Measurements from ENCODE around the gene HTR5A.

Gene HTR5A

GRCh38 chr7:155090684-155091083 is 20.6 kb downstream of the HTR5A start:
- no peak for DNase-seq (ENCODE audit: low spot score)

GRCh38 chr7:155093596-155093995 is 23.5 kb downstream of the HTR5A start:
- DNase-seq (ENCODE audit: low spot score), result no peak

- no peak for DNase-seq (ENCODE audit: low spot score)
Observed at GRCh38 chr7:155094636-155095135, 24.6 kb downstream of the HTR5A start.

- no peak for DNase-seq (ENCODE audit: low spot score)
Observed at GRCh38 chr7:155097338-155097737, 27.2 kb downstream of the HTR5A start.

- no peak for DNase-seq (ENCODE audit: low spot score)
Observed at GRCh38 chr7:155103839-155104238, 33.7 kb downstream of the HTR5A start.

GRCh38 chr7:155104913-155105312 is 34.8 kb downstream of the HTR5A start:
- DNase-seq (ENCODE audit: low spot score), result no peak

- DNase-seq (ENCODE audit: low spot score), result no peak
Observed at GRCh38 chr7:155106356-155106755, 36.2 kb downstream of the HTR5A start.

GRCh38 chr7:155107126-155107525 is 37.0 kb downstream of the HTR5A start:
- DNase-seq (ENCODE audit: low spot score), result no peak

GRCh38 chr7:155108144-155108901 is 38.2 kb downstream of the HTR5A start:
- no peak for DNase-seq (ENCODE audit: low spot score)

GRCh38 chr7:155109121-155109520 is 39.0 kb downstream of the HTR5A start:
- no peak for DNase-seq (ENCODE audit: low spot score)

- DNase-seq (ENCODE audit: low spot score), result no peak
Observed at GRCh38 chr7:155115288-155115687, 45.2 kb downstream of the HTR5A start.

- DNase-seq (ENCODE audit: low spot score), result no peak
Observed at GRCh38 chr7:155119801-155120382, 49.8 kb downstream of the HTR5A start.

GRCh38 chr7:155120460-155120859 is 50.3 kb downstream of the HTR5A start:
- DNase-seq (ENCODE audit: low spot score), result no peak

- no peak for DNase-seq (ENCODE audit: low spot score)
Observed at GRCh38 chr7:155122831-155123230, 52.7 kb downstream of the HTR5A start.

- DNase-seq (ENCODE audit: low spot score), result no peak
Observed at GRCh38 chr7:155123413-155123812, 53.3 kb downstream of the HTR5A start.

- no peak for DNase-seq (ENCODE audit: low spot score)
Observed at GRCh38 chr7:155124706-155125105, 54.6 kb downstream of the HTR5A start.

- no peak for DNase-seq (ENCODE audit: low spot score)
Observed at GRCh38 chr7:155129186-155129585, 59.1 kb downstream of the HTR5A start.

- DNase-seq (ENCODE audit: low spot score), result no peak
Observed at GRCh38 chr7:155129789-155130188, 59.7 kb downstream of the HTR5A start.

- no peak for DNase-seq (ENCODE audit: low spot score)
Observed at GRCh38 chr7:155130493-155130892, 60.4 kb downstream of the HTR5A start.

GRCh38 chr7:155131090-155131489 is 61.0 kb downstream of the HTR5A start:
- DNase-seq (ENCODE audit: low spot score), result no peak

GRCh38 chr7:155132431-155132830 is 62.3 kb downstream of the HTR5A start:
- DNase-seq (ENCODE audit: low spot score), result no peak

- DNase-seq (ENCODE audit: low spot score), result no peak
Observed at GRCh38 chr7:155136619-155137243, 66.6 kb downstream of the HTR5A start.
